LNCAP (cell line): ENCODE data around the gene FKBP4.

Experiments used
- CTCF ChIP-seq: fragments of 450-650 bp; IDR thresholded peaks from 2 replicates; pipeline ENCODE4 v1.5.1; 2017; ENCODE audit warnings: mild to moderate bottlenecking

FKBP4 gene

GRCh38 chr12:2834581-2835491 is 40.1 kb downstream of the FKBP4 start, which contains the start of gene NRIP2:
TSS of gene NRIP2 (minus strand) at chr12:2835035. CDS start at chr12:2834983, 52 bp downstream.
- no peak for TF ChIP-seq CTCF

DNA sequence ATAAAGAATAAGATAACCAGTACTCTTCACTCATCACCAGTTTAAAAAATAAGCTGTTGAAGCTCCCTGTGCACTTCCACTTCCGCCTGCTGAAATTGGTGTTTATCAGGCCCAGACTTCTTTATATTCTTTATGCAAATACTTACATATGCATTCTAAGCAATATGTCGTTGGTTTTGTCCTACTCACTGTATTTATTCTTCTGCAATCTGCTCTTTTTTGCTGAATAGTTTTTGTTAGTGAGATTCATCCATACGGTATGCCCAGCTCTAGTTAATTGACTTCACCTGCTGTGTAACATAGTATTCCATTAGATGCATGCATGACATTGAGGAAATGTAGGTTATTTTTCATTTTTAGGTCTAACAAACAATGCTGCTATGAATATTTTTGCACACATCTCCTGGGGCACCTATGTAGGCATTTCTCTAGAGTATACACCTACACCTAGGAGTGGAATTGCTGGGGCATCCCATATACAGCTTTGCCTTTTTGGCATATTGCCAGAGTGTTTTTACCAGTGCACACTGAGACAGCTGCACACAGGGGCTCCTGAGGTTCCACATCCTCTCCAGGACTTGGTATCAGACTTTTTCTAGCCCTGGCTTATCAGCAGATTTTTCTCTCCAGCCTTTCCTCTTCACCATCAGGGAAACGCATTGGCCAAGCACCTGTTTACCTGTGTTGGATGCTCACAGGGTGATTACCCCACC is 41.1 kb downstream of the FKBP4 start:
- no peak for TF ChIP-seq CTCF

DNA sequence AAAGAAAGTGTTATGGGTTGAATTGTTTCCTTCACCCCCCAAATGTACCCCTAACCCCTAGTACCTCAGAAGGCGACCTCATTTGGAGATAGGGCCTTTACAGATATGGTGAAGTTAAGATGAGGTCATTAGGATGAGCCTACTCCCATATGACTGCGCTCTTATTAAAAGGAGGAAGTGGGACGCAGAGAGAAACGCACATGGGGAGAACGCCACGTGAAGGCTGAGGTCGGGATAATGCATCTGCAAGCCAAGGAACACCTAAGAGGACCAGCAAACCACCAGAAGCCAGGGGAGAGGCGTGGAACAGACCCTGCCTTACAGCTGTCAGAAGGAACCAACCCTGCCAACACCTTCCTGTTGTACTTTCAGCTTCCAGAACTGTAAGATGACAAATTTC is 41.8 kb downstream of the FKBP4 start:
- no peak for TF ChIP-seq CTCF

DNA sequence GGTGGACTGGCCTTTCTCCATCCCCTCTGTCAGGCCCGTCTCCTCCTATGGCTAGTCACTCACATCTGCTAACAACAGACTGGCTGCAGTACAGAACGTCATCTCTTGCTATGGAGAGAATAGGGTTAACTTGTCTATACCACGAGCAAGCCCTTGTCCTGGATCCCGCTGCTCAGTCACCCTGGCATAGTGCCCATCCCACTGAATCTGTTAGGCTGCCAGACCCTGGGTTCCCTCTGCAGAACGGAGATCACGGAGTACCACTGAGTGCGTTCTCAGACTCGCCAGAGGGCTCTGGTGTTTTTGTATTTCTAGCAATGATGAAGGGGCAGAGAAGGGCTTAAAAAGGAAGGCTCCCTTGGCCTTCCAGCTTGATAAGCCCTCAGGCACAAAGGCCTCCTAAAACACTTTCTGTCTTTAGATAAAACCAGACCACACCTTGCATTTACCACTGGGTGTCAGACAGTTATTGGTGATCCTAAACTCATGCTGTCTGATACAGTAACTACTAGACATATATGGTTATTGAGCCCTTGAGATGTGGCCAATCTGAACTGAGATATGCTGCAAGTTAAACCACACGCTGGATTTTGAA is 46.4 kb downstream of the FKBP4 start:
- TF ChIP-seq CTCF: no peak

GRCh38 chr12:2842948-2843347 is 48.2 kb downstream of the FKBP4 start:
- no peak for TF ChIP-seq CTCF

DNA sequence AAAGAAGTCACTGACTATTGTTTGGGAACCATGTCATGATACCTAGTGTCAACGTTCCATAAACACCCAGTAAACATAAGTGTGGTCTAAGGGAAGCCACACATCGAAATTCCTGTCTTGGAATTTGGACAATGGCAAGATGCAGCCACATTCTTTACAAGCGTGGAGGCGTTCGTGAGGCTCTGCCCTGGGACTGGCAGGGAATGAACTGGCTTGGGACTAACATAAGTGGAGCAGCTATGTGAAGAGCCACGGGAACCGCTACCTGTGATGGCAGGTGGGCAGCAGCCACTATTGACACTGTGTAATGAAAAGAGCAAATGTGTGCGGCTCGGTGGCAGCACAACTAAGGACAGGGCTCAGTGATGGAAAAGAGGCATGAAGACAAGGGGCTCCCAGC is 50.0 kb downstream of the FKBP4 start:
- no peak for TF ChIP-seq CTCF

- TF ChIP-seq CTCF: no peak
Observed at GRCh38 chr12:2845280-2845679, 50.5 kb downstream of the FKBP4 start.
